HG03460 (cell line): ENCODE results near the gene OPA3.

Experiments
- ATAC-seq: cut with Tn5 transposase; IDR thresholded peaks from one replicate; pipeline ENCODE4 v1.9.1; 2021; ENCODE audit not compliant: unreplicated experiment

OPA3 gene

GRCh38 chr19:45598267-45599001 is 13.8 kb upstream of the OPA3 start:
- ATAC-seq = no peak

- no peak for ATAC-seq
Measured at GRCh38 chr19:45597425-45598111, 13.0 kb upstream of the OPA3 start.

- no peak for ATAC-seq
Measured at GRCh38 chr19:45595814-45596213, 11.2 kb upstream of the OPA3 start.

DNA sequence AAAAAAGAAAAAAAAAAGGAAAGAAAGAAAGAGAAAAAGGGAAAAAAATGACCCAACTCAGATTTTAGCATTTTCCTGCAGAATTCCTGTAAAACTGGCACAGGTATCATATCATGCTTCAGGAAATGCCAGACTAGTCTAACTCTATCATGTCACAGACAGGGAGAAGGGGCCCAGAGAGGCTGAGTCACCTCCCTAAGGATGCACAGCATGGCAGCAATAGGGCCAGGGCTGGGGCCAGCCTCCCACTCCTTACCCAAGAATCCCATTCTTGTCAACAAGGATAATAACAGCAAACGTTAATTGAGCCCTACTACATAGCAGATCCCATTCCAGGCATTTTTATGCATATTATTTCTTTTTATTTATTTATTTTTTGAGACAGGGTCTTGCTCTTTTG is 8.9 kb upstream of the OPA3 start:
- no peak for ATAC-seq

GRCh38 chr19:45592366-45592765 is 7.8 kb upstream of the OPA3 start:
- no peak for ATAC-seq

DNA sequence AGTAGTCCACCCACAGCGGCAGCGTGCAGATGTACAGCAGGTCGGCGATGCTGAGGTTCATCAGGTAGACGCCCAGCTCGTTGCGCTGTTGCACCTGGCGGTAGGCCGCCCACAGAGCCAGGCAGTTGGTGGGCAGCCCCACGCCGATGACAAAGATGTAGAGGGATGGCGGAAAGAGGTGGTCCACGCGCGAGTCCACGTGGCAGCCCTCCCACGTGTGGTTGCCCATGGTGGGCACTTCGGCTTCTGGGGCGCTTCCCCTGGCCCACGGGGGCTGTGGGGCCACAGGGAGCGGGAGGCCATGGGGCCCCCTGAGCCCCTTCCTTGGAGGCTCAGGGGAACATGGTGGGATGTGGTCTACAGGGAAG is 7.0 kb upstream of the OPA3 start:
- ATAC-seq = no peak

DNA sequence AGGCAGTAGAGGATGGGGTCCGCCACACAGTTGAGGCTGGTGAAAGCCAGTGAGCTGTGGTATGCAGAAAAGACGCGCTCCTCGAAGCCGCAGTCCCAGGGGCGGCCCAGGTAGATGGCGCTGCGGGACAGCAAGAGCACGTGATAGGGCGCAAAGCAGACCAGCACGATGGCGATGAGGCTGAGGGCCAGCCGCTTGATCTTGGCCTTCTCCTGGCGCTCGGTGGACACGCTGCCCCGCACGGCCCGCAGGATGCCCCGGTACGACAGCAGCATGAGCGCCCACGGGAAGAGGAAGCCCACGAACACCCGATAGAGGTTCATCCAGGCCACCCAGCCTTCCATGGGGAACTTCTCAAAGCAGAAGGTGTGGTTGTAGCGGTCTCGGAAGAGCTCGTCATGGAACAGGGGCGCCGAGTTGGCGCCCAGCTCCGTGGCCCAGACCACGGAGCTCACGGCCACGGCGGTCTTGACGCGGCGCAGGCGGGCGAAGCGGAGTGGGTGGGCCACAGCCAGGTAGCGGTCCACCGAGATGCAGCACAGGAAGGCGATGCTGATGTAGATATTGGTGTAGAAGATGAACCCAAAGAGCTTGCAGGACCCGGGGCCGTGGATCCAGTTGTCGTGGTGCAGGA is 6.5 kb upstream of the OPA3 start:
- ATAC-seq = no peak

GRCh38 chr19:45590300-45591003 is 5.8 kb upstream of the OPA3 start:
- no peak for ATAC-seq

DNA sequence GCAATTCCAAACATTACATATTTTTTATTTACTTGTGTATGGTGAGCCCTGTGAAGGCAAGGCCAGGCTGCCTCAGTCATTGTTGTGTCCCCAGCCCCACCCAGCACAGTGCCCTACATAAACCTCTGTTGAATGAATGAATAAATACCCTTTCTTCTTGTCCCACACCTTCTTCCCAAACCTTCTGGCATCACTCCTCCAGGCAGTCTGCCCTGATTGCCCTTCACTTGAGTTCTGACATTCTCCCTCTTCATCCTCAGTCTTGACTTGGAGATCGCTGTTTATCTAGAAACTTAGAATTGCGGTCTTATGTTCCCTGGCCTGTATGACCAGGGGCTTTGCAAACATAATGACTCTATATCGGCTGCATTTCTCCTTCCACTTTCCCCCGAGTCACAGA is 5.2 kb upstream of the OPA3 start:
- no peak for ATAC-seq

GRCh38 chr19:45587873-45588272 is 3.3 kb upstream of the OPA3 start:
- ATAC-seq = no peak

- ATAC-seq = no peak
Measured at GRCh38 chr19:45585158-45585577, 566 bp upstream of the OPA3 start.

- ATAC-seq = no peak
Measured at GRCh38 chr19:45581576-45581975, 3.0 kb downstream of the OPA3 start.

DNA sequence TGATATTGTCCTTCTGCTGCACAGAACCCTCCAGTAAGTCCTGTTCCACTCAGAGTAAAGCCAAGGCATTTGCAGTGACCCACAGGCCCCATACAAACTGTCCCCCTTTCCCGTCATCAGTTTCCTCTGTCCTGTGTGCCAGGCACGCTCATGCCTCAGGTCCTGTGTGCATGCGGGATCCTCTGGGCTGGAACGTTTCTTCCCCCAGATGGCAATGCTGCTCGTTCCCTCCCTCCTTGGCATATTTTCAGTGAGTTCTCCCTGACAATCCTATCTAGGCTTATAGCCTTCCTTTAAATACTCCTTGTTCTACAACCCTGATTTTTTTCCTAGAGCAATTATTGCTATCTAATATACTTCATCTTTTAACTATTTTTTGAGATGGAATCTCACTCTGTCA is 5.7 kb downstream of the OPA3 start:
- ATAC-seq = no peak

DNA sequence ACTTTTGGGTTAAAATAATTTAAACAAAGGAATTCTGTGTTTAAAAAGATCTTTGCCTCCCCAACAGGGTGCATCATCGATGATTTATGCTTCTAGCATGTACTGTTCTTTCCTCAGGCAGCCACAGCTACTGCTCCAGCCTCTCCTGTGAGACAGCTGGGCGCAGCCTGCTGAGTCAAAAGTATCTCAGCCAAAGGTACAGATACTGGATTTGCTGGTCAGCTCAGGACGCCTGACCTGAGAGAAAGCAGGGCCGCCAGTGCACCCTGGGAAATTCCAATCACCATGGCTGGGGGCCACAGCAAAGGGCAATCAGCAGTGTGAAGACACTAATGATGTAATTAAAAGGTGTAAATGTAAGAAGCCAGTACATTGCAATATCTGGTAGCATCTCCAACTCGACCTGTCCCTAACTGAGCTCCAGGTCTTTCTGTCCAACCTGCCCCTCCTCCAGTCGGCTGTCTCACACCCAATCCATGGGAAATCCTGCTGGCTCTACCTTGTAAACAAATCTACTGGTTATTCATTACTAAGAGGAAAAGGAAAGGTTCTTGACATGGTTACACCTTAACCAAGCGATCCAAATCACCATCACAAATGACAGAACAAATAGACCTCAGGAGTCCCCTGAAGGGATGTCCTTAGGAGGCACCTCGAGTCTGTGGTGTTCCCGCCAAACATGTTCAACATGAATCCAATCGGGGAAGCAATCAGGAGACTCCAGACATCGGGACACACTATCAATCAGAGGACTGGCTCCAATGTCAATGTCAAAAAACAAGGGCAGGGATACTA is 7.3 kb downstream of the OPA3 start:
- no peak for ATAC-seq

DNA sequence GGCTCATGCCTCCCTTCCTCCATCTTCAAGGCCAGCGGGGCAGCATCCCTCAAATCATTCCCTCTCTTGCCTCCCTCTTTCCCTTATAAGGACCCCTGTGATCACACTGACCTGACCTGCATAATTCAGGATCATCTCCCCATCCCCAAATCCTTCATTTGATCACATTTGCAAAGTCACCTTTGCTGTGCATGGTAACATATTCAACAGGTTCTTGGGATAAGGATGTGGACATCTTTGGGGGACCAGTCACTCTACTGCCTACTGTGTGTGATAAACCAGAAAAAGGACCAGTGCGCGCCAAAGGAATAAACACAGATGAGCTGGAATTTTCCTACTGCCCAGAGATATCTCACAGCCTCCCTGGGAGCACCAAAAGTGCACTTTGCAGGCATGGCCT is 7.9 kb downstream of the OPA3 start:
- no peak for ATAC-seq

- no peak for ATAC-seq
Measured at GRCh38 chr19:45575216-45575615, 9.4 kb downstream of the OPA3 start.

- ATAC-seq = no peak
Measured at GRCh38 chr19:45574526-45574925, 10.1 kb downstream of the OPA3 start.

- no peak for ATAC-seq
Measured at GRCh38 chr19:45571457-45572220, 13.0 kb downstream of the OPA3 start.

GRCh38 chr19:45569619-45570421 is 14.8 kb downstream of the OPA3 start:
- no peak for ATAC-seq
